ENCODE measurements around the gene PLTP.
"Not testable (repeated sequence)": the region's sequence is repeated elsewhere in the genome, so short reads cannot be mapped to it uniquely, and the experiment has no call there.

DNA sequence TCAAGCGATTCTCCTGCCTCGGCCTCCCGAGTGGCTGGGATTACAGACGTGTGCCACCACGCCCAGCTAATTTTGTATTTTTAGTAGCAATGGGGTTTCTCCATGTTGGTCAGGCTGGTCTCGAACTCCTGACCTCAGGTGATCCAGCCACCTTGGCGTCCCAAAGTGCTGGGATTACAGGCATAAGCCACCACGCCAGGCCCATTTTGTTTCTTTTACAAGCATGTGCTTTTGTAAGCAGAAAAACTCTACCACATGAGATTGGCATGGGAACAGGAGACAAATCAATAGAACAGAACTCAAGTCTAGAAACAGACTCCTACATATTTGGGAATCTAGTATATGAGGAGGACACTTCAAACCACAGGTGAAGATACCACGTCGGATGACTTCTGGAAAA lies 44.4 kb upstream of the PLTP start:
- not testable (repeated sequence) for TF ChIP-seq POLR2AphosphoS5 (IDR thresholded peaks at IDR 0.05; ENCODE audit: insufficient read depth, low read depth, low read length); POLR2A (IDR thresholded peaks at IDR 0.05; ENCODE audit: low read depth, low read length); FOS (IDR thresholded peaks at IDR 0.05; ENCODE audit: borderline replicate concordance, insufficient read depth, low read length); EZH2 (IDR thresholded peaks at IDR 0.05; ENCODE audit: borderline replicate concordance, low read depth, low read length, severe bottlenecking); JUN (IDR thresholded peaks at IDR 0.05; ENCODE audit: borderline replicate concordance, insufficient read depth, insufficient read length, low read depth); GATA2 (IDR thresholded peaks at IDR 0.05; ENCODE audit: insufficient read depth, insufficient read length, low read depth, low read length); MYC (IDR thresholded peaks at IDR 0.05; ENCODE audit: low read depth, low read length)
- TF ChIP-seq, protein P1, sequence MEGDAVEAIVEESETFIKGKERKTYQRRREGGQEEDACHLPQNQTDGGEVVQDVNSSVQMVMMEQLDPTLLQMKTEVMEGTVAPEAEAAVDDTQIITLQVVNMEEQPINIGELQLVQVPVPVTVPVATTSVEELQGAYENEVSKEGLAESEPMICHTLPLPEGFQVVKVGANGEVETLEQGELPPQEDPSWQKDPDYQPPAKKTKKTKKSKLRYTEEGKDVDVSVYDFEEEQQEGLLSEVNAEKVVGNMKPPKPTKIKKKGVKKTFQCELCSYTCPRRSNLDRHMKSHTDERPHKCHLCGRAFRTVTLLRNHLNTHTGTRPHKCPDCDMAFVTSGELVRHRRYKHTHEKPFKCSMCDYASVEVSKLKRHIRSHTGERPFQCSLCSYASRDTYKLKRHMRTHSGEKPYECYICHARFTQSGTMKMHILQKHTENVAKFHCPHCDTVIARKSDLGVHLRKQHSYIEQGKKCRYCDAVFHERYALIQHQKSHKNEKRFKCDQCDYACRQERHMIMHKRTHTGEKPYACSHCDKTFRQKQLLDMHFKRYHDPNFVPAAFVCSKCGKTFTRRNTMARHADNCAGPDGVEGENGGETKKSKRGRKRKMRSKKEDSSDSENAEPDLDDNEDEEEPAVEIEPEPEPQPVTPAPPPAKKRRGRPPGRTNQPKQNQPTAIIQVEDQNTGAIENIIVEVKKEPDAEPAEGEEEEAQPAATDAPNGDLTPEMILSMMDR (IDR thresholded peaks at IDR 0.05; ENCODE audit: extremely low read depth in 1 of 2, insufficient read depth in 1 of 2, low read depth in 1 of 2, low read length in 2 of 2), result not testable (repeated sequence)
- TF ChIP-seq, protein P2, sequence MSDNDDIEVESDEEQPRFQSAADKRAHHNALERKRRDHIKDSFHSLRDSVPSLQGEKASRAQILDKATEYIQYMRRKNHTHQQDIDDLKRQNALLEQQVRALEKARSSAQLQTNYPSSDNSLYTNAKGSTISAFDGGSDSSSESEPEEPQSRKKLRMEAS (IDR thresholded peaks at IDR 0.05; ENCODE audit: insufficient read depth, insufficient read length), result not testable (repeated sequence)
